Heart right ventricle (tissue), 16 donors: Measurements from ENCODE around the gene ABI3. TPM values are rescaled to one million over a fixed set of nuclear protein-coding genes. Genes with fewer than 3 reads are reported as not detected.
A peak's percentile ranks its signal among the peaks of the same experiment; 100 is the strongest.

Source experiments
- ATAC-seq, 8 donors: fragments of 200-7000 bp; cut with Tn5 transposase; one replicate each; pipeline ENCODE4 v1.9.1; 2020; ENCODE audit warnings: mild to moderate bottlenecking in 8 of 8, moderate library complexity in 8 of 8, moderate number of reproducible peaks in 1 of 8
- DNase-seq, 2 donors: peaks; one replicate each; pipeline ENCODE4 v3.0.0-alpha.2; 2020
- H3K27ac ChIP-seq, 10 donors: fragments of 200-600 bp; sonication (generic) in 2 of 10; one replicate each; pipeline versions ENCODE4 v1.5.0 to v1.8.0; 2020 to 2022; ENCODE audit warnings: mild to moderate bottlenecking in 3 of 10
- H3K27me3 ChIP-seq, 7 donors: fragments of 200-600 bp; one replicate each; pipeline ENCODE4 v1.8.0; 2021 to 2022; ENCODE audit warnings: mild to moderate bottlenecking in 2 of 7
- H3K36me3 ChIP-seq, 9 donors: fragments of 200-600 bp; sonication (generic) in 1 of 9; one replicate each; pipeline versions ENCODE4 v1.5.0 to v1.8.0; 2020 to 2022; ENCODE audit warnings: mild to moderate bottlenecking in 2 of 9
- H3K4me1 ChIP-seq, 9 donors: fragments of 200-600 bp; sonication (generic) in 1 of 9; one replicate each; pipeline versions ENCODE4 v1.5.0 to v1.8.0; 2020 to 2022; ENCODE audit warnings: mild to moderate bottlenecking in 4 of 9
- H3K4me3 ChIP-seq, 10 donors: fragments of 200-600 bp; sonication (generic) in 2 of 10; one replicate each; pipeline versions ENCODE4 v1.5.0 to v1.8.0; 2020 to 2022; ENCODE audit warnings: mild to moderate bottlenecking in 7 of 10, moderate library complexity in 2 of 10
- H3K9me3 ChIP-seq, 11 donors: fragments of 200-600 bp in 10 of 11; sonication (generic) in 2 of 11; one replicate each; pipeline versions ENCODE4 v1.5.0 to v1.8.0; 2013 to 2022; ENCODE audit warnings: mild to moderate bottlenecking in 2 of 11, control low read depth in 1 of 11, moderate library complexity in 1 of 11
- WGBS, 2 donors: extraction: QIAGEN DNeasy Blood & Tissue Kit; methylation state at CpG; one replicate each; pipeline ENCODE4 v1.1.7; 2013; ENCODE audit warnings: inconsistent platforms in 1 of 2; 5-methylcytosine and 5-hydroxymethylcytosine counted together
- intact Hi-C, 10 donors: fragments of 100-400 bp; cut with DNase I; formaldehyde crosslinking; loops; one replicate each; pipeline versions ENCODE4 v1.11.1 to v1.14.2; 2022
- polyA plus RNA-seq, 2 donors: library from polyadenylated mRNA; stranded (reverse); fragments of 200-250 nt; gene quantifications; one replicate each; pipeline ENCODE4 v1.2.3, GENCODE V29; 2013
- total RNA-seq, 10 donors: library from RNA; stranded (reverse); fragmentation: NEBNext Ultra II Directional in 3 of 10; extraction: Animal tissue kit (Norgen Biotek cat#: 25700) in 3 of 10; gene quantifications; one replicate each; pipeline versions ENCODE4 v1.2.1 to v1.2.4, GENCODE V29; 2021 to 2023
- TF ChIP-seq, protein P1 (sequence below), 9 donors: fragments of 200-600 bp; sonication (generic) in 2 of 9; IDR thresholded peaks; one replicate each; pipeline versions ENCODE4 v1.5.0 to v1.8.0; 2021 to 2022; ENCODE audit warnings: antibody characterized with exemption in 9 of 9, mild to moderate bottlenecking in 5 of 9, moderate library complexity in 1 of 9
- donor health status: Arrhythmogenic right ventricular cardiomyopathy.
- donor health status: ischemic (EF 13 %, LVEDD 7.1; RV severe dilation, severe dysfunction).
- donor health status: healthy with polysubstance abuse.
- donor health status: DM: no; HTN: yes; CAD: no.
- donor health status: DM: no; HTN: no; CAD: no.
- donor health status: ischemic (EF 25% LVEDD 6.9; RV normal size, moderate dysfunction).
- donor health status: ischemic (EF 25% LVEDD 5.7; RV mildly dilated, moderate dysfunction).
- donor health status: healthy.
- donor health status: DM: yes; HTN: yes; CAD: no.
- donor health status: Ischemic cardiomyopathy.
- donor health status: ischemic (EF 35%, LVEDD 5.7; RV mildly dilated, moderate dysfunction).
- donor health status: nonischemic (EF 11% LVEDD 7.7; RV severe dilation, severe dysfunction).
- donor health status: DM: yes; HTN: yes; CAD: no.
- donor health status: PGD.
- donor health status: ischemic (EF 29% LVEDD 5.4; RV normal size, mild dysfunction).
- donor health status: nonischemic (EF 23%, LVEDD 6.1; RV moderate dilation, normal function).

ABI3 gene
- total and polyA plus RNA-seq, 12 donors, result 2.3 to 10.8 (median 5.1) TPM

DNA sequence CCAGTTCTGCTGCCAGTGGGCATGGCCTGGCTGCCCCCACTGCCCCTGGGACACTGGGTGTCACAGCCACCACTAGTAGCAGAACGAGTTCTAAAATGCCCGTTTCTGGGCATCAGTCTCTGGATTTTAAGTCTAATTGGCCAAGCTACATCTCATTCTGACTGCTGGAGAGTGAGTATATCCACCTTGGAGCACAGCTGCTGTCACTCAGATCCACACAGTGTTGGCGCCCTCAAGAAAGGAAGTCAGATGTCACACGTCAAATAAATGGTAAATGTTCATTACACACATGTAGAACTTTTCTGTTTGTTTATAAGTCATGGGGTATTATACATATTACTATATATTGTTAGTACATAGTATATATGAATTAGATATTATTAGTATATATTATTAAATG is 19.6 kb upstream of the ABI3 start:
- intact Hi-C loops, result loop anchor here in 4 of 10 donors (5.0 kb wide), 1 partner anchor 36 kb away; no protein-coding TSS in a partner anchor
- Histone ChIP-seq H3K27me3 (no peaks in the 10 kb centered on the region), H3K4me3 (no peak overlapping the region), H3K36me3 (no peaks in the 10 kb centered on the region), H3K4me1 (peaks cover 0 to 22% (median 10%) of the 10 kb centered on the region in 9 donors), H3K27ac (peak overlapping the region in 1 of 10 donors; percentile 97), H3K9me3 (peaks cover 0 to 2% (median 0%) of the 10 kb centered on the region in 11 donors)
- DNase-seq (no peak), ATAC-seq (no peak)
- TF ChIP-seq, protein P1, sequence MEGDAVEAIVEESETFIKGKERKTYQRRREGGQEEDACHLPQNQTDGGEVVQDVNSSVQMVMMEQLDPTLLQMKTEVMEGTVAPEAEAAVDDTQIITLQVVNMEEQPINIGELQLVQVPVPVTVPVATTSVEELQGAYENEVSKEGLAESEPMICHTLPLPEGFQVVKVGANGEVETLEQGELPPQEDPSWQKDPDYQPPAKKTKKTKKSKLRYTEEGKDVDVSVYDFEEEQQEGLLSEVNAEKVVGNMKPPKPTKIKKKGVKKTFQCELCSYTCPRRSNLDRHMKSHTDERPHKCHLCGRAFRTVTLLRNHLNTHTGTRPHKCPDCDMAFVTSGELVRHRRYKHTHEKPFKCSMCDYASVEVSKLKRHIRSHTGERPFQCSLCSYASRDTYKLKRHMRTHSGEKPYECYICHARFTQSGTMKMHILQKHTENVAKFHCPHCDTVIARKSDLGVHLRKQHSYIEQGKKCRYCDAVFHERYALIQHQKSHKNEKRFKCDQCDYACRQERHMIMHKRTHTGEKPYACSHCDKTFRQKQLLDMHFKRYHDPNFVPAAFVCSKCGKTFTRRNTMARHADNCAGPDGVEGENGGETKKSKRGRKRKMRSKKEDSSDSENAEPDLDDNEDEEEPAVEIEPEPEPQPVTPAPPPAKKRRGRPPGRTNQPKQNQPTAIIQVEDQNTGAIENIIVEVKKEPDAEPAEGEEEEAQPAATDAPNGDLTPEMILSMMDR (IDR thresholded peaks at IDR 0.05), result no peak
- WGBS, 2 donors, result 66 to 69% methylated on average over 4 of the region's 4 CpGs

DNA sequence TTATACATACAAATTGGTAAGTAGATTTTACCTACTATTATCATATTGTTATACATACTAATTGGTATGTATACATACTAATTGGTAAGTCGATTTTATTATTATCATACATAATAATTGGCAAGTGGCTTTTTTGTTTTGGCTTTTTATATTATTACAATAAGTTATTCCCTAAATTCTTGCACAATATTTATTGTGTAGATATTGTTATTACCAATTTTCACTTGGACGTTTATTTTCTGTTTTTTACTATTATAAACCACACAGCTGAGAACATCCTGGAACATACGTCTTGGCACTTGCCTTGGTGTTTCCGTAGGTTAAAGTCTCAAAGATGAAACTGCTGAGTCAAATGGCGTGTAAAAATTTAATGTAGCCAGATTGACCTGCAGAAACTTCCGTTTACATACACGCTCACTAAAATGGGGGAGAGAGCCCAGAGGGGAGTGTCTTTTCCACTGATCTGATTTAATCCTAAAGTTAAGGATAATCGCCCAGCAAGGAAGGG is 19.0 kb upstream of the ABI3 start:
- intact Hi-C loops, result loop anchor here in 4 of 10 donors (5.0 kb wide), 1 partner anchor 36 kb away; no protein-coding TSS in a partner anchor
- WGBS, 2 donors, result 7 to 8% methylated on average over 8 of the region's 8 CpGs

DNA sequence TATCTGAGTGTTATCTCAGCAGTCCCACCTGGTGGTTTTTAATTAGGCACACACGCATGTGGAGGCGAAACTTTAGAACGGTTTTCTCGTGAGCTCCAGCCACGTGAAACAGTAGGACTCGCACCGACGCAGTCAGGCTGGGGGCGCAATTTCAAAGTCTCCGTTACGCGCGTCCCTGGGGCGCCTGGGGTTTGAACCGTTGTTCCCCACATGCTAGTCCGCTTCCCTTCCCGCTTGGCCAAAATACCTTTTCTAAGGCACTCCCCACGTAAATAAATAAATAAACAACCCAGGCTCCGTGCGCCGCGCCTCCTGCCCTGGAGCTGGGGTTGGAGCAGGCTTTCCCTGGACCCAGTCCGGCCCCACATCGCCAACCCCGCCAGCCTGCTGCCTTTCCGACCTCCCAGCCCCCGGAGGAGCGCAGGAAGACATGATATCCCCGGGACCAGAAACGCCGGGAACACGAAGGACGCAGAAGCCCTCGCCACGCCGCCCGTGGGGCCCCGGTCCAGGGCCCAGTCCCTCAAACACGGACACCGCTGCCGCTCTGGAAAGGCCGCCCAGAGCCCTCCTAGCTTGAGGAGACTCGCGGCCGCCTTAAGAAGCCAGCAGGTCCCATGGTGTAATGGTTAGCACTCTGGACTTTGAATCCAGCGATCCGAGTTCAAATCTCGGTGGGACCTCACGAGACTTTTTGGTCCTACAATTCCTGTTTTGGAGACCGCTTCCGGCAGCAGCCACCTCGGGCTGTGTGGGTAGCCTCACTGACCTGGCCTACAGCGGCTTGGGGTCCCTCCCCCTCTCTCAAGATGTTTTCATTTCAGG is 18.4 kb upstream of the ABI3 start:
- H3K27ac ChIP-seq, result peak overlapping the region; percentile 87 to 97 (median 92)
- peak; percentile 88 to 95 (median 94) for ATAC-seq
- peak overlapping the region; percentile 67 to 92 (median 74) for H3K4me3 ChIP-seq
- intact Hi-C loops, result loop anchor here in 5 of 10 donors (2.0 to 5.0 kb wide), 2 partner anchors 35 kb away; no protein-coding TSS in a partner anchor
- DNase-seq, result peak; percentile 90 to 92
- no peaks in the 10 kb centered on the region for H3K27me3 ChIP-seq
- H3K36me3 ChIP-seq, result no peaks in the 10 kb centered on the region
- TF ChIP-seq, protein P1 (IDR thresholded peaks at IDR 0.05), result peak in 5 of 9 donors; percentile 32 to 61 (median 60)
- 0% methylated on average over 53 of the region's 53 CpGs for WGBS, 2 donors
- H3K9me3 ChIP-seq, result no peaks in the 10 kb centered on the region
- H3K4me1 ChIP-seq, result peaks cover 0 to 22% (median 10%) of the 10 kb centered on the region in 9 donors

More for the DNA sequence above, 19.0 kb upstream of the ABI3 start:
- H3K27ac ChIP-seq, result peak overlapping the region; percentile 87 to 97 (median 92)
- H3K36me3 ChIP-seq, result no peaks in the 10 kb centered on the region
- no peak for DNase-seq
- ATAC-seq, result no peak
- H3K4me3 ChIP-seq, result peak overlapping the region; percentile 67 to 92 (median 74)
- H3K4me1 ChIP-seq, result peaks cover 0 to 22% (median 10%) of the 10 kb centered on the region in 9 donors
- H3K27me3 ChIP-seq, result no peaks in the 10 kb centered on the region
- TF ChIP-seq, protein P1 (IDR thresholded peaks at IDR 0.05), result no peak
- no peaks in the 10 kb centered on the region for H3K9me3 ChIP-seq

DNA sequence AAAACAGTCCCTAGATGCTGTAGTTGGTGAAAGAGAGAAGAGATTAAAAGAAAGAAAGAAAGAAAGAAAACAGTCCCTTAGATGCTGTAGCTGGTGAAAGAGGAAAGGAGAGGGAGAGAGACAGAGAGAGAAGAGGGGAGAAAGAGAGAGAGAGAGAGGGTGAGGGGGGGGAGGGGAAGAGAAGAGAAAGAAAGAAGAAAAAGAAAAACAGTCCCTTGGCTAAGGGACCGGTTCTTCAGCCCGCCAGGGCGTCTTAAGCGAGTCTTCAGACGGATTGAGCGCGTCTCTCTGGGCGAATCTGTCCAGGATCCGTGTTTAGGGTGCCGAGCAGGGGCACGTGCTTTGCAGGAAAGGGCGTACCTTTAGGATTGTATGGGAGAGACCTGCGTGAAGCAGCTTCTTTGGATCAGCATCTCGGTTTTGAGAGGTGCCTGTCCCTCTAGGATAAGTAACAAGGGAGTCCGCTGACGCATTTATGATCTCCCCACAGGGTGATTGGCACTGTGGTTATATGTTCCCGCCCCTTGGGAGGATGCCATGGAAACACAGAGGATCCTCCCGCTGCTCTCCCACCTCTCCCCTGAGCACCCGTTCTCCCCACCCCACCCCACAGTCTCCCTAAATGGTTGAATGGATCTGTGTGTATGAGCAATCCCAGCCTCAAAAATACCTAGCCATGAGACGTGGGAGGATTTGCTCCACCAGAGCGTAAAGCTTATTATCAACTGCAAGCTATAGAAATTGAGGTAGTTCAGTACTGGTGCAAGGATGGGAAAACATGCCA is 16.8 kb upstream of the ABI3 start:
- no peaks in the 10 kb centered on the region for H3K27me3 ChIP-seq
- TF ChIP-seq, protein P1 (IDR thresholded peaks at IDR 0.05), result no peak
- DNase-seq, result peak; percentile 20 to 52
- ATAC-seq, result no peak
- intact Hi-C loops, result loop anchor here in 5 of 10 donors (2.0 to 5.0 kb wide), 2 partner anchors 33 to 34 kb away; no protein-coding TSS in a partner anchor
- H3K4me3 ChIP-seq, result peak overlapping the region; percentile 67 to 92 (median 74)
- 4 to 10% methylated on average over 21 of the region's 21 CpGs for WGBS, 2 donors
- peak overlapping the region in 8 of 10 donors; percentile 43 to 97 (median 90) for H3K27ac ChIP-seq
- no peaks in the 10 kb centered on the region for H3K36me3 ChIP-seq
- H3K4me1 ChIP-seq, result peaks cover 0 to 22% (median 10%) of the 10 kb centered on the region in 9 donors
- H3K9me3 ChIP-seq, result no peaks in the 10 kb centered on the region
